Gastroesophageal sphincter (tissue), 4 donors: ENCODE results near the gene TAF1B. TPM values are rescaled to one million over a fixed set of nuclear protein-coding genes. Genes with fewer than 3 reads are reported as not detected.

ENCODE experiments used
- ATAC-seq: fragments of 150-250 bp; one replicate; pipeline ENCODE4 v1.9.1; 2016; ENCODE audit warnings: mild to moderate bottlenecking, moderate library complexity
- H3K27ac ChIP-seq, 4 donors: fragments of 200-600 bp; sonication (generic) in 3 of 4; 1 replicate in 3 of 4; 2 replicates in 1 of 4; pipeline ENCODE4 v1.5.1; 2016 to 2019
- H3K27me3 ChIP-seq: fragments of 200-600 bp; sonication (generic); one replicate; pipeline ENCODE4 v1.5.1; 2019
- H3K36me3 ChIP-seq, 2 donors: fragments of 200-600 bp; sonication (generic); one replicate each; pipeline ENCODE4 v1.5.1; 2019; ENCODE audit warnings: control low read depth in 1 of 2
- H3K4me1 ChIP-seq, 3 donors: fragments of 200-600 bp; sonication (generic); 1 replicate in 2 of 3; 2 replicates in 1 of 3; pipeline ENCODE4 v1.5.1; 2016 to 2019; ENCODE audit warnings: control low read depth in 2 of 3
- H3K4me3 ChIP-seq, 2 donors: fragments of 200-600 bp; sonication (generic); one replicate each; pipeline ENCODE4 v1.5.1; 2019; ENCODE audit warnings: mild to moderate bottlenecking in 1 of 2, moderate library complexity in 1 of 2
- H3K9me3 ChIP-seq, 3 donors: fragments of 200-600 bp; sonication (generic); one replicate each; pipeline ENCODE4 v1.5.1; 2017 to 2019; ENCODE audit warnings: control low read depth in 2 of 3
- EP300 ChIP-seq: sonication (generic); formaldehyde crosslinking; IDR thresholded peaks from one replicate; pipeline ENCODE4 v1.6.1; 2017; ENCODE audit warnings: antibody characterized with exemption, mild to moderate bottlenecking
- POLR2A ChIP-seq, 2 donors: fragments of 450-650 bp; IDR thresholded peaks; one replicate each; pipeline ENCODE4 v1.6.1; 2017; ENCODE audit warnings: antibody characterized with exemption in 2 of 2, mild to moderate bottlenecking in 2 of 2, moderate library complexity in 1 of 2
- POLR2AphosphoS5 ChIP-seq: sonication (generic); formaldehyde crosslinking; IDR thresholded peaks from one replicate; pipeline ENCODE4 v1.6.1; 2017; ENCODE audit warnings: antibody characterized with exemption
- WGBS, 2 donors: methylation state at CpG; one replicate each; pipeline ENCODE4 v1.1.5; 2018; ENCODE audit warnings: low coverage in 1 of 2; 5-methylcytosine and 5-hydroxymethylcytosine counted together
- total RNA-seq, 4 donors: library from RNA; depleted of rRNA; stranded (reverse); fragments of >200 nt; gene quantifications; one replicate each; pipeline ENCODE4 v1.1.0, GENCODE V29; 2016
- TF ChIP-seq, protein P1 (sequence below), 4 experiments: fragments of 200-600 bp in 2 of 4; fragments of 450-650 bp in 2 of 4; sonication (generic) in 1 of 4; IDR thresholded peaks; one replicate each; pipeline ENCODE4 v1.5.1; 2017 to 2019; ENCODE audit warnings: antibody characterized with exemption in 4 of 4, mild to moderate bottlenecking in 2 of 4, moderate library complexity in 2 of 4

Gene TAF1B
- total RNA-seq, 4 donors from 2014 or later = 6.2 to 15.6 (median 8.5) TPM

DNA sequence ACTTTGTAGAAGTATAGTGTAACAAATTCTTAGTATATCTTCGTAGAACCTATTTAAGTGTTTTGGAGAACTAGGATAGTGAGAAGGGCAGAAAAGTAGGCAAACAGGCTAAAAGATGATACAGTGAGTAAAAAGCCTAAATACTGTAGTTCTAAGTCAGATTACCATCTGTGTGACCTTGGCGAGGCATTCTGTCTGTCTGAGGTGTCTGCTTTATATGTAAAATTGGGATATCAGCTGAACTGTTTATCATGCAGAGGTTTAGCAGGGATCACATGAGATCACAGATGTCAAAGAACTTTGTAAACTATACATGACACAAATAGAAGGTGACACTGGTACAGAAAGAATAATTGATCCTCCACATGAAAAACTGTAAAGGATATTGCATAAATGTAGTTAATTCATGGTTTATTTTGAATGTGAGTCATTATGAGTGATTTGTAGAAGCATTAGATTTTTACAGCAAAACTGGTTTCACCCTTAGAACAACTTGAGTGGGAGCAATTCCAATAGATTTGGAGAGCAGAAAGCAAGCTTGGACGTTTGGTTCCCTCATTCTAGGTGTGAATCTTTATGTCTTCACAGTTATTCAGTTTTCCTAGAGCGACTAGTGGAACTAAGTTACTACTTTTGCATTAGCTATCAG lies 41.9 kb downstream of the TAF1B start:
- no peaks in the 10 kb centered on the region for H3K27me3 ChIP-seq
- ATAC-seq = no peak
- H3K36me3 ChIP-seq = peaks cover 0 to 46% of the 10 kb centered on the region in 2 donors
- TF ChIP-seq EP300 = no peak
- TF ChIP-seq, protein P1, sequence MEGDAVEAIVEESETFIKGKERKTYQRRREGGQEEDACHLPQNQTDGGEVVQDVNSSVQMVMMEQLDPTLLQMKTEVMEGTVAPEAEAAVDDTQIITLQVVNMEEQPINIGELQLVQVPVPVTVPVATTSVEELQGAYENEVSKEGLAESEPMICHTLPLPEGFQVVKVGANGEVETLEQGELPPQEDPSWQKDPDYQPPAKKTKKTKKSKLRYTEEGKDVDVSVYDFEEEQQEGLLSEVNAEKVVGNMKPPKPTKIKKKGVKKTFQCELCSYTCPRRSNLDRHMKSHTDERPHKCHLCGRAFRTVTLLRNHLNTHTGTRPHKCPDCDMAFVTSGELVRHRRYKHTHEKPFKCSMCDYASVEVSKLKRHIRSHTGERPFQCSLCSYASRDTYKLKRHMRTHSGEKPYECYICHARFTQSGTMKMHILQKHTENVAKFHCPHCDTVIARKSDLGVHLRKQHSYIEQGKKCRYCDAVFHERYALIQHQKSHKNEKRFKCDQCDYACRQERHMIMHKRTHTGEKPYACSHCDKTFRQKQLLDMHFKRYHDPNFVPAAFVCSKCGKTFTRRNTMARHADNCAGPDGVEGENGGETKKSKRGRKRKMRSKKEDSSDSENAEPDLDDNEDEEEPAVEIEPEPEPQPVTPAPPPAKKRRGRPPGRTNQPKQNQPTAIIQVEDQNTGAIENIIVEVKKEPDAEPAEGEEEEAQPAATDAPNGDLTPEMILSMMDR (IDR thresholded peaks at IDR 0.05) = no peak
- TF ChIP-seq POLR2AphosphoS5 = no peak
- no peak for TF ChIP-seq POLR2A (IDR thresholded peaks at IDR 0.05)
- no peak overlapping the region for H3K4me3 ChIP-seq
- H3K9me3 ChIP-seq = peaks cover 0 to 10% (median 0%) of the 10 kb centered on the region in 3 donors
- no peak overlapping the region for H3K27ac ChIP-seq
- H3K4me1 ChIP-seq = no peaks in the 10 kb centered on the region
- 77 to 88% methylated on average over 4 of the region's 4 CpGs for WGBS, 2 donors

DNA sequence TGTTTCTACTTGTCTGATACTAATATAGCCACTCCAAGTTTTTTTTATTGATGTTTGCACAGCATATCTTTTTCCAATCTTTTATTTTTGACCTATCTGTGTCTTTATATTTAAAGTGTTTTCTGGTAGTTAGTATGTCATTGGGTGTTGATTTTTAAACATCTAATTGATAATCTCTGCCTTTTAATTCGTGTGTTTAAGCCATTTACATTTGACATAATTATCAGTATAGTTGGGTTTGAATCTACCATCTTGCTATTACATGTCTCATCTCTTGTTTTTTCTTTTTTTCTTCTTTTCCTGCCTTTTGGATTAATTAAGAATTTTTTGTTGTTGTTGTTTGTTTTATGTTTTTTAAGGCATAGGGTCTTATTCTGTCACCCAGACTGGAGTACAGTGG lies 44.2 kb downstream of the TAF1B start:
- TF ChIP-seq POLR2AphosphoS5 (no peak), POLR2A (IDR thresholded peaks at IDR 0.05) (no peak), EP300 (no peak)
- TF ChIP-seq, protein P1 (IDR thresholded peaks at IDR 0.05) = no peak
- Histone ChIP-seq H3K9me3 (peaks cover 0 to 10% (median 0%) of the 10 kb centered on the region in 3 donors), H3K36me3 (peaks cover 0 to 45% of the 10 kb centered on the region in 2 donors), H3K27me3 (no peaks in the 10 kb centered on the region), H3K4me1 (no peaks in the 10 kb centered on the region), H3K27ac (no peak overlapping the region), H3K4me3 (no peak overlapping the region)
- 100% methylated on average over 1 of the region's 1 CpG for WGBS, 2 donors
- no peak for ATAC-seq

DNA sequence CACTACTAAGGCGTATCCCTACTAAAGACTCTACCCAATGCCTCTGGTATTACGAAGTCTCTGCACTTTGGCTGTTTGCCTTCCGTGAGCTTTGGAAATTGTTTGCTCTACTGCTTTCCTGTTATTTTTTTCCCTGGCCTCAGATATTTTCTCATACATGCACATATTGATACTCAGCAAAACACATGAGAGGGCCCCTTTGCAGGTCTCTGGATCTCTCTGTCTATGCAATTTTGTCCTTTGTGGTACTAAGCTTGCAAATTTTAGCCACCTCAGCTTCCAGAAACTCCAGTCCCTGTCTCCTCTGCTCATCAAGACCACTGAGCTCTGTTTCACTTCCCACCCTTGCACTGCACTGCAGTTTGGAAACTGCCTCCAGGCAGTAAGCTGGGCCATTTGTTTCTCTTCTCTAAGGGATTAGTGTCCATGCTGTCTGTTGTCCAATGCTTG lies 46.6 kb downstream of the TAF1B start:
- peaks cover 0 to 10% (median 0%) of the 10 kb centered on the region in 3 donors for H3K9me3 ChIP-seq
- no peaks in the 10 kb centered on the region for H3K4me1 ChIP-seq
- no peak overlapping the region for H3K4me3 ChIP-seq
- H3K36me3 ChIP-seq = peaks cover 0 to 27% of the 10 kb centered on the region in 2 donors
- H3K27me3 ChIP-seq = no peaks in the 10 kb centered on the region
- WGBS, 2 donors = 46 to 48% methylated on average over 3 of the region's 3 CpGs
- ATAC-seq = no peak
- TF ChIP-seq POLR2AphosphoS5 (no peak), EP300 (no peak), POLR2A (IDR thresholded peaks at IDR 0.05) (no peak)
- TF ChIP-seq, protein P1 (IDR thresholded peaks at IDR 0.05) = no peak
- no peak overlapping the region for H3K27ac ChIP-seq

DNA sequence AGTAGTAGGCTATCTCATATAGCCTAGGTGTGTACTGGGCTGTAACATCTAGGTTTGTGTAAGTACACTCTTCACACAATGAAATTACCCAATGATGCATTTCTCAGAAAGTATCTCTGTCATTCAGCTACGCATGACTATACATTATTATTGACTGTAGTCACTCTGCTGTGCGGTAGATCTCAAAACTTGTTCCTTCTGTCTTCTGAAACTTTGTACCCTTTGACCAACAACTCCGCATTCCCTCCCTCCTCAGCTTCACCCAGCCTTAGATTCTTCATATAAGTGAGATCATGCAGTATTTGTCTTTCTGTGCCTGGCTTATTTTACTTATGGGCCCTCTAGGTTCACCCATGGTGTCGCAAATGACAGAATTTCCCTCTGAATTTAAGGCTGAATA lies 49.0 kb downstream of the TAF1B start:
- TF ChIP-seq EP300 (no peak), POLR2A (IDR thresholded peaks at IDR 0.05) (no peak), POLR2AphosphoS5 (no peak)
- TF ChIP-seq, protein P1 (IDR thresholded peaks at IDR 0.05) = no peak
- Histone ChIP-seq H3K36me3 (peaks cover 0 to 7% of the 10 kb centered on the region in 2 donors), H3K27ac (no peak overlapping the region), H3K4me3 (no peak overlapping the region), H3K4me1 (peaks cover 0 to 7% (median 0%) of the 10 kb centered on the region in 3 donors), H3K9me3 (peaks cover 0 to 2% (median 0%) of the 10 kb centered on the region in 3 donors), H3K27me3 (no peaks in the 10 kb centered on the region)
- no peak for ATAC-seq
- WGBS, 2 donors = 96 to 98% methylated on average over 3 to 4 of the region's 4 CpGs
